Measurements from ENCODE around the gene RANBP1. TPM values are rescaled to one million over a fixed set of nuclear protein-coding genes. Genes with fewer than 3 reads are reported as not detected.

RANBP1 gene
- total and polyA plus RNA-seq, 9 of the 15 experiments (the other 6 are each of a cell fraction or from before 2014, with no cell fraction given), result 162 to 2,891 (median 1,289) TPM

GRCh38 chr22:20084547-20085413 lies 31.1 kb upstream of the RANBP1 start (continued):
- TF ChIP-seq ZNF77 (CRISPR knock-in tag; IDR thresholded peaks at IDR 0.05) (no peak), PKNOX1 (IDR thresholded peaks at IDR 0.05) (no peak), ZBTB7A (IDR thresholded peaks at IDR 0.05; ENCODE audit: borderline replicate concordance, control insufficient read depth, low read depth, low read length) (no peak), CGGBP1 (CRISPR knock-in tag; IDR thresholded peaks at IDR 0.05) (no peak; the same call in 1 of the 2 replicates), E2F8 (IDR thresholded peaks at IDR 0.05; ENCODE audit: low read depth, partially characterized antibody) (no peak), ZNF175 (CRISPR knock-in tag; IDR thresholded peaks at IDR 0.05; ENCODE audit: low read depth) (no peak), NFIX (CRISPR knock-in tag; IDR thresholded peaks at IDR 0.05; ENCODE audit: low read depth) (peak; percentile 98), ZNF766 (CRISPR knock-in tag; conservative IDR thresholded peaks at IDR 0.05) (no peak), MLX (CRISPR knock-in tag; conservative IDR thresholded peaks at IDR 0.05) (peak in 1 of 2 experiments; percentile 94; a peak in 2 of 4 replicates), MED1 (CRISPR knock-in tag; IDR thresholded peaks at IDR 0.05; ENCODE audit: borderline replicate concordance) (no peak), NFE2L1 (tag; IDR thresholded peaks at IDR 0.05; ENCODE audit: borderline replicate concordance, low read depth) (no peak), NUFIP1 (IDR thresholded peaks at IDR 0.05; ENCODE audit: partially characterized antibody) (no peak), MYNN (IDR thresholded peaks at IDR 0.05) (no peak), MYNN (CRISPR knock-in tag; IDR thresholded peaks at IDR 0.05) (no peak), RBM39 (optimal IDR thresholded peaks at IDR 0.05; ENCODE audit: low read depth, low read length) (peak; percentile 78), EP400 (IDR thresholded peaks at IDR 0.05) (no peak), ZBTB49 (CRISPR knock-in tag; IDR thresholded peaks at IDR 0.05; ENCODE audit: borderline replicate concordance) (no peak), ZNF384 (IDR thresholded peaks at IDR 0.05; ENCODE audit: low read depth, low read length) (peak; percentile 38; the same call in 1 of the 2 replicates), MECOM (CRISPR knock-in tag; IDR thresholded peaks at IDR 0.05) (no peak)

Data from K562 (cell line).